GM21528 (cell line): ENCODE measurements around the gene PRSS21.

Source experiments
- ATAC-seq: cut with Tn5 transposase; IDR thresholded peaks from one replicate; pipeline ENCODE4 v1.9.1; 2021; ENCODE audit warnings: mild to moderate bottlenecking, moderate library complexity; ENCODE audit not compliant: unreplicated experiment, low FRiP score

PRSS21 gene

DNA sequence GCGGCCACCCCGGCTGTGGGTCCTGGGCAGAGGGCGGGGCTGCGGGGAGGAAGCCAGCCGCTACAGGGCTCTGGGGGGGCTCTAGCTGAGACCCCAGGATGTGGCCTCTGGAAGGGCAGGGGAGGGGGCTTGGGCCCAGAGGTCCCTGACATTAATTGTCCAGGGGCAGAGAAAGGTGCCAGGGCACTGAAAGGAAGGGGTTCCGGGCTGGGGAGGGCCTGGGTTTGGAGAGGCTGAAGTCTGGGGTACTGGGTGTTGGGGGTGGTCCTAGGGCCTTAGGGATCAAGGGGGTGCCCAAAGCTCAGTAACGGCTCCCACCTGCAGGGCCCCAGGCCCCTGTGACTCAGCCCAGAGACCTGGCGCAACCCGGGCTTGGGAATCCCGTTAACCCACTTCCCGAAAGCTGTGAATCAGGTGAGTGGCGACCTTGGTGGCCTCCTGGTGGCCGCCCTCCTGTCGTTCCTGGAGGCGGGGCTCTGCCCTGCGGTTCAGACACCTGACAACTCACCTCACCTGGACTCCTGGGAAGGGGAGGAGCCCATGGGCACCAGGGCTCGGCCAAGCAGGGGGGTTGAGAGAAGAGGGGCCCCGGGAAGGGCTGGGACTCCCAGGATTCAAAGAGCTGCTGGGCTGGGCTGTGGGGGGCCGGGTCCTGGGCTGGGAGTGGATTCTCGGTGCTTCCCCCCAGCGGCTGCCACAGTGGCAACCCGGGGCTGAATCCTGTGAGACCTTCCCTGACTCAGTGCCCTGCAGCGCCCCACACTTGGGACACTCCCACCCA lies 41.4 kb downstream of the PRSS21 start:
- no peak for ATAC-seq

DNA sequence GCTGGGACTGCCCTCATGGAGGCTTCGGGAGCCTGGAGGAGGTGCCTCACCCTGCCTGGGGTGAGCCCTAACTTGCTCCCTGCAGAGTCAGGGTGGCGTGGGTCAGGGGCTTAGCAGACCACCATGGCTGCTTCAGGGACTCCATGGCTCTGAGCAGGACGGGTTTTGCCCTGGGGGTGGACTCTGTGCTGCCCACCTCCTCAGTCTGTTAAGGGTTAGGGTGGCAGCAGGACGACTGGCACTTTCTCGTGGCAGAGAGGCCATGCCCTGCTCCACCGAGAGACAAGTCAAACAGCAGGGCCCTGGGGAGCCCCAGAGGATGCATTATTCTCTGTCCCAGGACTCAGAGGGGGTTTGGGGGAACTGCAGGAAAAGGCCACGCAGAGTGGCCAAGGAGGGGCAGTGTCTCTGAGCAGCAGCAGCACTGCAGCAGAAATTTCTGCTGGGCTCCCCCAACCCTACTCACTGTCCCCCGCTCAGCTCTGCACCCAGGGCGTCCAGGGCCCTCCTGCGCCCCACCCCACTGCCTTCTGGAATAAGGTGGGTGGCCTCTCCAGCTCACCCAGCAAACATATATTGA lies 42.7 kb downstream of the PRSS21 start:
- no peak for ATAC-seq

DNA sequence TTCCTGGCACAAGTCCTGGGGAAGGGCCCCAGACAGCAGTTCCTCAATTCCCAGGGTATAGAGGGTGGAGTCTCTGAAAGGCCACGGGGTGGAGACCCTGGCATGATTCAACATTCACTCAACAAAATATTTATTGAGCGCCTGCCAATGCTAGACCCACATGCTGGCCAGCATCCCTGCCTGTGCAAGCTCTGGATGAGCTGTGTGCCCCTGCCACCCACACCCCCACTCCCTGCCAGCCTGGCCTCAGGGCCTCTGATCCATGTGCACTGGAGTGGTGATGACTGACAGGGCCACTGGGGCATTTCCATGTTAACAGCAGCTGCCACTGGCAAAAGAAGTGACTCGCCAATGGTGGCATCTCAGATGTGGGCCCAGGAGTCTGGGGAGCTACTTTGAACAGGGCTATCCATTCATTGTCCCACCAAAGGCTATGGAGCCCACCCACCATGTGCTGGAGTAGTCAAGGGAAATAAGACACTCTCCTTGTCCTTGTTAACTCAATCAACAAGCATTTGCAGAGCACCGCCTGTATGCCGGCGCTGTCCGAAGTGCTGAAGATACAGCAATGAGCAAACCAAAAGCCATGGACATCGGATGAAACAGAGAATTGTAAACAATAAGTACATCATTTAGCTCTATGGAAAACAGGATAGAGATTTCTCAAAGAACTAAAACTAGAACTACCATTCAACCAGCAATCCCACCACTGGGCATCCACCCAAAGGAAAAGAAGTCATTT lies 44.0 kb downstream of the PRSS21 start:
- no peak for ATAC-seq

DNA sequence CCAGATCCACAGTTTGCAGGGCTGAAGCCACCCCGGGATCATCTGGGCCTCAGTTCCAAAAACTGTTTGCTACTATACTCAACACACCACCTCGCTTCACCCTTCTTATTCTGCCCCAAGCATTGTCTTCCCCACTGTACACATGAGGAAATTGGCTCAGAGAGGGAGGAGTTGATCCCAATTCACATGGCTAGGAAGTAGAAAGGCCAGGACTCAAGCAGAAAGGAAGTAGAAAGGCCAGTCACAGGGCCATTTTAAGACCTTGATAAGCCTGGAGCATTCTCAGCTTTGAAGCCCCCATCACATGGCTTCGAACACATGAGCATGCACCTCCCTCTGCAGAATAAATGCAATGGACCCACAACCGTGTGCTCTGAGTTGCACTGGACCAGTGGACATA lies 48.6 kb downstream of the PRSS21 start:
- no peak for ATAC-seq

DNA sequence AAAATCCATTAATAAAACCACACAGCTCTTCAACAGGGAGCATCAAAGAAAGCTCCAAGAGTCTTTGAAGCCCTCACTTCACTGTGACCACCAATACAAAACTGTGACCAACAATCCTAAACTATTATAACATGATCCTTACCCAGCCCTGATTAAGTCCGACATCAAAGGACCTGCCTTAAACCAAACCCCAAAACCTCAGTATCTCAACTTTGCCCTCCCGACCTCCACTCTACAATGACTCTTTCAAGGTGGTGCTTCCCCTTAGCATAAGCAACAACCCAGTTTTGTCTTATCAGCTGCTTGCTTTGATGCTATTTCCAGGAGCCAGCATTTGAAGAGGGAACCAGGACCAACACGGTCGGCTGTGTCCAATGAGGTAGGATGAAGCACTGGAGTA lies 49.4 kb downstream of the PRSS21 start:
- ATAC-seq: no peak

GRCh38 chr16:2867661-2867986 lies 50.6 kb downstream of the PRSS21 start:
- ATAC-seq: no peak

DNA sequence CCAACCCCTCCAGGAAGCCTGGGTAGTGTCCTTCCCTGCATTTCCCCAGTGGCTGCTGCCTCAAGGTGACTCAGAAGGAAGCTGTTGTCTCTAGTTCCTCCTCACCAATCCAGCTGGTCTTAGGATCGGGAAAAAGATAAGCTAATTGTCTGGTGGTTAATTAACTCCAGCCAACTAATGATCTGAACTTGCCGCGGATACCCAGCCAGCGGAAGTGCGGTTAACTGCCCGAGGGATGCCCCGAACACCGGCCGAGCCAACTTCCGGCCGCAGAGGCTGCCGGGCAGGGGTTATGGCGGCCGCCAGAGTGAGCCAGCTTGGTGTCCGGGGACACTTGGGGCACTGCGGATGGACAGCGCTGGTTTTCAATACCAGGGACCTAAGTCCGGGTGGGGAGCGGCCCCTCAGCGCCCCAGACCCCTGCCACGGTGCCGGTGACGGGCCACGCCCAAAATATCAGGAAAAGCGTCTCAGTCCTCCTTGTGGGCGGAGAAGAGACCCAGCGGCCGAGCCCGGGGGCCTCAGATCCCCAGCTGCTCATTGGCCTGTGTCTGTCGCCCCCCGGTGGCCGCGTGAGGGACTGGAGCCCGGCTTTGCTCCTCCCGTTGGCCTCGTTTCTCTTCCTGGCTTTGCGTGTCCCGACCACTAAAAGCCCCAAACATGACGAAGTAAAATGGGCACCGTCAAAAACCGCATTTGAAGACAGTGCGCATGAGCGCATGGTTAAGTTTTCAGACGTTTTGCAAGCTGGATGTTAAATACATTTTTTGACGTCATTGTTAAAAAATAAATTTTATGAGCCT lies 51.2 kb downstream of the PRSS21 start:
- ATAC-seq: peak; percentile 90
